ENCODE measurements around the gene ARL1. TPM values are rescaled to one million over a fixed set of nuclear protein-coding genes. Genes with fewer than 3 reads are reported as not detected.

Gene ARL1
- total RNA-seq (2022; extraction: Qiagen RNA extraction; ENCODE audit: low read depth): 55.9 to 72.7 TPM (median 65.9 TPM) in 5 replicates

GRCh38 chr12:101407436-101408345 lies at the start of gene ARL1:
Gene ARL1, minus strand, starts transcription at chr12:101407772. Its CDS starts 127 bp downstream, at chr12:101407645.

Other genes starting within 250 kb of the ARL1 start
- not detected in 5 replicates for gene SLC5A8, start 197.5 kb downstream of the ARL1 start, total RNA-seq (2022; extraction: Qiagen RNA extraction; ENCODE audit: low read depth)
- gene UTP20, start 127.7 kb downstream of the ARL1 start, total RNA-seq (2022; extraction: Qiagen RNA extraction; ENCODE audit: low read depth): 16.1 to 22.9 TPM (median 19.7 TPM) in 5 replicates
- gene SPIC, start 67.6 kb upstream of the ARL1 start, total RNA-seq (2022; extraction: Qiagen RNA extraction; ENCODE audit: low read depth): not detected in 5 replicates
- gene MYBPC1, start 187.2 kb upstream of the ARL1 start, total RNA-seq (2022; extraction: Qiagen RNA extraction; ENCODE audit: low read depth): 0.02 TPM in 1 of 5 replicates, not detected in the others

All from A549 treated with DMSO at 1 μM for 4 hours (cell line).